Calu3 (cell line): ENCODE results near the gene SLC12A8. TPM values are rescaled to one million over a fixed set of nuclear protein-coding genes. Genes with fewer than 3 reads are reported as not detected.

Experiments used
- BruUV-seq: library from RNA; stranded (reverse); fragments of 400-500 nt; replicated peaks from 2 replicates; lab custom pipeline; 2021; lab: Mats Ljungman, UMichigan
- CTCF ChIA-PET: fragments of 300-600 bp; sonication (Branson Sonifier 250); formaldehyde crosslinking; loops from one replicate; lab custom pipeline; 2022; ENCODE audit warnings: antibody characterized with exemption; lab: Charles Lee
- DNase-seq: peaks from one replicate; pipeline ENCODE4 v3.0.0; 2022
- H3K27ac Mint-ChIP-seq: one replicate; pipeline ENCODE4 v1.8.0; 2022; ENCODE audit warnings: mixed read lengths; ENCODE audit not compliant: unreplicated experiment
- H3K27me3 Mint-ChIP-seq: one replicate; pipeline ENCODE4 v1.8.0; 2022; ENCODE audit warnings: mixed read lengths; ENCODE audit not compliant: unreplicated experiment
- H3K36me3 Mint-ChIP-seq: one replicate; pipeline ENCODE4 v1.8.0; 2022; ENCODE audit warnings: mild to moderate bottlenecking, moderate library complexity, mixed read lengths; ENCODE audit not compliant: insufficient read depth, unreplicated experiment
- H3K4me1 Mint-ChIP-seq: one replicate; pipeline ENCODE4 v1.8.0; 2022; ENCODE audit warnings: mild to moderate bottlenecking, low read depth, mixed read lengths; ENCODE audit not compliant: unreplicated experiment
- H3K4me3 Mint-ChIP-seq: one replicate; pipeline ENCODE4 v1.8.0; 2022; ENCODE audit warnings: mild to moderate bottlenecking, low read depth, moderate library complexity, mixed read lengths; ENCODE audit not compliant: unreplicated experiment
- H3K9me3 Mint-ChIP-seq: one replicate; pipeline ENCODE4 v1.8.0; 2022; ENCODE audit warnings: low read depth, mixed read lengths; ENCODE audit not compliant: unreplicated experiment
- intact Hi-C: fragments of 100-400 bp; cut with micrococcal nuclease; formaldehyde crosslinking; loops from one replicate; pipeline ENCODE4 v1.10.0; 2022; ENCODE audit not compliant: unreplicated experiment
- total RNA-seq: library from RNA; stranded (reverse); gene quantifications from 2 replicates; pipeline ENCODE4 v1.2.3, GENCODE V29; 2022
- TF ChIP-seq, protein P1 (sequence below): fragments of 200-600 bp; IDR thresholded peaks from one replicate; pipeline ENCODE4 v1.8.0; 2022; ENCODE audit warnings: antibody characterized with exemption; ENCODE audit not compliant: unreplicated experiment

The SLC12A8 gene
- total RNA-seq, 1 experiment from 2014 or later: 16.8 TPM

DNA sequence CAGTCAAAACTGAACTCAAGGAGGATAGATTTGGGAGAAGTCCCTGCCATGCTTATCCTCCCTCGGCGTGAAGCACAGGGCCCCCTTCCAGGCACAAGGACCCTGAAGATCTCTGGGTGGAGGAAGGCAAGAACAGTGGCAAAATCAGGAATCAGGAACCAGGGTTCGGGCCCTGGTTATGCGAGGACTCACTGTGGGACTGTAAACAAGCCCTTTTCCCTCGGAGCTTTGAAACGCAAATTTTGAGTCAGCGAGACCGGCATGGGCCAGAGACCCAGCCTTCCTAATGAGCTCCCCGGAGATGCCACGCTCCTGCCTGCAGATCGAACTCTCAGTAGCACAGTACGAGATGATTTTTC is 70.1 kb downstream of the SLC12A8 start:
- Mint-ChIP-seq H3K27me3 (no peaks in the 10 kb centered on the region), H3K4me1 (no peaks in the 10 kb centered on the region), H3K27ac (no peak overlapping the region), H3K4me3 (no peak overlapping the region), H3K36me3 (no peaks in the 10 kb centered on the region), H3K9me3 (no peaks in the 10 kb centered on the region)
- TF ChIP-seq, protein P1, sequence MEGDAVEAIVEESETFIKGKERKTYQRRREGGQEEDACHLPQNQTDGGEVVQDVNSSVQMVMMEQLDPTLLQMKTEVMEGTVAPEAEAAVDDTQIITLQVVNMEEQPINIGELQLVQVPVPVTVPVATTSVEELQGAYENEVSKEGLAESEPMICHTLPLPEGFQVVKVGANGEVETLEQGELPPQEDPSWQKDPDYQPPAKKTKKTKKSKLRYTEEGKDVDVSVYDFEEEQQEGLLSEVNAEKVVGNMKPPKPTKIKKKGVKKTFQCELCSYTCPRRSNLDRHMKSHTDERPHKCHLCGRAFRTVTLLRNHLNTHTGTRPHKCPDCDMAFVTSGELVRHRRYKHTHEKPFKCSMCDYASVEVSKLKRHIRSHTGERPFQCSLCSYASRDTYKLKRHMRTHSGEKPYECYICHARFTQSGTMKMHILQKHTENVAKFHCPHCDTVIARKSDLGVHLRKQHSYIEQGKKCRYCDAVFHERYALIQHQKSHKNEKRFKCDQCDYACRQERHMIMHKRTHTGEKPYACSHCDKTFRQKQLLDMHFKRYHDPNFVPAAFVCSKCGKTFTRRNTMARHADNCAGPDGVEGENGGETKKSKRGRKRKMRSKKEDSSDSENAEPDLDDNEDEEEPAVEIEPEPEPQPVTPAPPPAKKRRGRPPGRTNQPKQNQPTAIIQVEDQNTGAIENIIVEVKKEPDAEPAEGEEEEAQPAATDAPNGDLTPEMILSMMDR: no peak
- intact Hi-C loops: no loop called here
- no peak for DNase-seq
- BruUV-seq: no TSS peak
- CTCF ChIA-PET: no interaction called here

DNA sequence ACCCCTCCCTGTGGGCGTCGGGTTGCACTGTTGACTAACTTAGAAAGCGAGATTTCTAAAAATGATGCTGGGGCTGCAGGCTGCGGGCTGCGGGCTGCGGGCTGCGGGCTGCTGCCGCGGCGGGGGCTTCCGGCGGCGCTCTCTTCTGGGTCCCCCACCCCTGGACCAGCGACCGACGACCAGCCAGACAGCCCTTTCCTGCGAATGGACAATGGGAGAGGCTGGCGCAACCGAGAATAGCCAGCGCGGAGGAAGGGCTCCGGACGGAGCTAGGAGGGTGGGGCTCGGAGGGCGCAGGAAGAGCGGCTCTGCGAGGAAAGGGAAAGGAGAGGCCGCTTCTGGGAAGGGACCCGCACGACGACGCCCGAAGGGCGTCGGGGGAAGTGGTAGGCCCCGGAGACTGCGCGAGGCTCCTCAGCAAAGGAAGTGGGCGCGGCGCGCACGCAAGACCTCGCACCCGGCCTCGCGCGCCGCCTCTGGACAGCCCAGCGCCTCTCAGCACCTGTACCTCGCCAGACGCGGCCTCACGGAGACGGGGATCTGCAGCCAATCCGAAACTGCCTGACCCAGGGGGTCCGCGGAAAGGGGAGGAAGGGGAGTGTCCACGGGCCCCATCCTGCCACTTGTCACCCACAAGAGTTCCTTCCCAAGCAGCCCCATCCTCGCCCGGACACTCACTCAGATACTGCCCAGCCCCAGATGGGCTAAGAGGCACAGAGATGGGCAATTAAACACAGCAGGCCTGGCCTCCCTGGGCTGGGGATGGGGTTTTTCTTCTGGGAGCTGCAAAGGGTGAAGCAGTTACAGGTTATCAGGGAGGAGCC is 70.7 kb downstream of the SLC12A8 start:
- Mint-ChIP-seq H3K36me3 (no peaks in the 10 kb centered on the region), H3K27ac (no peak overlapping the region), H3K4me3 (no peak overlapping the region), H3K4me1 (no peaks in the 10 kb centered on the region), H3K9me3 (no peaks in the 10 kb centered on the region), H3K27me3 (no peaks in the 10 kb centered on the region)
- DNase-seq: no peak
- CTCF ChIA-PET: no interaction called here
- BruUV-seq: no TSS peak
- intact Hi-C loops: no loop called here
- TF ChIP-seq, protein P1: no peak

DNA sequence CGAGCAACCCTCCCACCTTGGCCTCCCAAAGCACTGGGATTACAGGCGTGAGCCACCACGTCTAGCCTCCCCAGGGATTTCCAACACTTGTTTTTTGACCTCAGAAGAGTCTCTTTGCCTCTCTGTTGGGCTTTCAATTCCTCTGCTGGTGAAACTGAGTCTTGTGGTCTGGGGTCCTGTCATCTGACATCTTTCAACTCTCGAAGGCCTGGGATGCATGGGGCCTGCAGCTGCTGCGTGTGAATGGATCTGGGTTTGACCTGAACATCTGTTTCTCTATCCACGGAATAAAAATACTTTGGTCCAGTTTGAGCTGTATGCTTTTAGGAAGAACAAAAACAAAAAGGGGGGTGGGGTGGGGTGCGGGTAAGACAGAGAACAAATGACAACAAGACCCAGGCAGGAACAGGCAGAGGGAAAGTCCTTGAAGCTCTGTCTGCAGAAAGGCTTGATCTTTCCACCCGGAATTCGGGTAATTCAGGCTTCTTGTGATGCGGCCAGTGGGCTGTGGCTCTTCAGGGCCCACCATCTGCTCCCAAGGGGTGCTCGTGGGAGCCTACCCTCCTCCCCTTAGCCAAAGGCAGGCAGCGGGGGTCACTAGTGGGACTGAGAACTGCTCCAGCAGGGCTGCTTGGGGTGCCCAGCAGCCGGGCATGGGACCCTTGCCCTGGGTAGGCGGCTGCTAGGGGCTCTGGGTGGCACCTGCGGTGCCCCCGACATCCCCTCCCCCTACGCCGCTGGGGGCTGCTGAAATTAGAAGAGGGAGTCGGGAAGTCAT is 71.5 kb downstream of the SLC12A8 start:
- H3K4me3 Mint-ChIP-seq: no peak overlapping the region
- intact Hi-C loops: no loop called here
- TF ChIP-seq, protein P1: no peak
- H3K36me3 Mint-ChIP-seq: peaks cover 4% of the 10 kb centered on the region
- no peaks in the 10 kb centered on the region for H3K9me3 Mint-ChIP-seq
- DNase-seq: no peak
- H3K27ac Mint-ChIP-seq: no peak overlapping the region
- no TSS peak for BruUV-seq
- CTCF ChIA-PET: interaction anchor here (0.6 kb wide), 1 partner anchor 409 kb away, joined by 3 read pairs; no protein-coding TSS in a partner anchor
- no peaks in the 10 kb centered on the region for H3K27me3 Mint-ChIP-seq
- H3K4me1 Mint-ChIP-seq: no peaks in the 10 kb centered on the region

DNA sequence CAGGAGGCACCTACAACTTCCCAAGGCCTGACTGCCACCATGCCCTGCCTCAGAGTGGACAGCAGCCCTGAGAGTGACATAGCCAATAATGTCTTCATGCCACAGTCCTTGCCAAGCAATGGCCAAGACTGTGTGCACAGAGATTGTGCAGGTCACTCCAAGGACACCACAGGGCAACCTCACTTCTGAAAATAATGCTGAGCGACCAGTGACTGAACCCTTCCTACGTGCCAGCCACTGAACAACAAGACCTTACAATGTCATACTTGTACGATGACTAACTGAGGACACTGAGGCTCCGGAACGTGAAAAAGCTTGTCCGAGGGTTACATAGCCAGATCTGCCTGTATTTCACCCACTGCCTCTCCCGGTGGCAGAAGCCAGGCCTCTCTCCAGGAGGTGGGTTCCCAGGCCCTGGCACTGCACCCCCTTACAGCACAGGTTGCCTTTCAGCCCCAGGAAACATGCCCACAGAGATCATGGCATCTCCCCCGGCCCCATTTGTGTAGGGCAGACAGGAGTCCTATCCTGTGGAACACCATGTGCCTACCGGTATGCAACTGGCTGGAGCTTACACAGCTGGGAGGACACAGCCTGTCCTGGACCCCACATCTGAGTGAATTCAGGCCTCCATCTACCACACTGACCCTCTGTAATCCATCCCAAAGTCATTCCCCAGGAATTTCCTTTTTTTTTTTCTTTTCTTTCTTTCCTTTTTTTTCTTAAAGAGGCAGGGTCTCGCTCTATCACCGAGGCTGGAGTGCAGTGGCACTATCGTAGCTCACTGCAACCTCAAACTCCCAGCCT is 72.3 kb downstream of the SLC12A8 start:
- Mint-ChIP-seq H3K27me3 (no peaks in the 10 kb centered on the region), H3K4me1 (no peaks in the 10 kb centered on the region), H3K27ac (no peak overlapping the region), H3K4me3 (no peak overlapping the region), H3K36me3 (peaks cover 4% of the 10 kb centered on the region), H3K9me3 (no peaks in the 10 kb centered on the region)
- no peak for DNase-seq
- BruUV-seq: no TSS peak
- intact Hi-C loops: no loop called here
- CTCF ChIA-PET: interaction anchor here (0.6 kb wide), 1 partner anchor 408 kb away, joined by 3 read pairs; no protein-coding TSS in a partner anchor
- TF ChIP-seq, protein P1: no peak
